GM21526 (cell line): ENCODE measurements around the gene JPH4.
"Not testable (repeated sequence)": the region's sequence is repeated elsewhere in the genome, so short reads cannot be mapped to it uniquely, and the experiment has no call there.

ENCODE experiments used
- ATAC-seq: cut with Tn5 transposase; IDR thresholded peaks from one replicate; pipeline ENCODE4 v1.9.1; 2021; ENCODE audit warnings: moderate library complexity; ENCODE audit not compliant: unreplicated experiment, low FRiP score

Gene JPH4

GRCh38 chr14:23609411-23610089 is 31.0 kb upstream of the JPH4 start:
- ATAC-seq = not testable (repeated sequence)

- no peak for ATAC-seq
These were observed 30.4 kb upstream of the JPH4 start for GRCh38 chr14:23609001-23609400.

DNA sequence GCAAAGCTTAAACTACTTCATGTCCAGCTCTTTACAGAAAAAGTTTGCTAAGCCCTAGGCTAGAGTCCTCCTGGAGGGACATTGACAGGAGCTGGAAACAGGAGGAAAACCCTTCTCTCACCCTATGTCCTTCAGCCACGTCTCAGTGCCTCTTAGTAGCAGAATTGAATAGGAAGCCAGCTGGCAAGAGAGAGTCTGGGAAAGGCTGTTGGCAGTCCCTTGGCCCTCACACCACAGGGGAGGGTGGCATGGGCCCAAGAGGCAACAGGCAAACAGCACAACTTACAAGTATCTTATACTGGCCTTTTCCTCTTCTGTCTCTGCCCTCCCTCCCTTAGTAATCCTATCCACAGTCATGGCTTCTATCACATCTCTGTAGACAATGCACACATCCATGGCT is 29.9 kb upstream of the JPH4 start:
- no peak for ATAC-seq

DNA sequence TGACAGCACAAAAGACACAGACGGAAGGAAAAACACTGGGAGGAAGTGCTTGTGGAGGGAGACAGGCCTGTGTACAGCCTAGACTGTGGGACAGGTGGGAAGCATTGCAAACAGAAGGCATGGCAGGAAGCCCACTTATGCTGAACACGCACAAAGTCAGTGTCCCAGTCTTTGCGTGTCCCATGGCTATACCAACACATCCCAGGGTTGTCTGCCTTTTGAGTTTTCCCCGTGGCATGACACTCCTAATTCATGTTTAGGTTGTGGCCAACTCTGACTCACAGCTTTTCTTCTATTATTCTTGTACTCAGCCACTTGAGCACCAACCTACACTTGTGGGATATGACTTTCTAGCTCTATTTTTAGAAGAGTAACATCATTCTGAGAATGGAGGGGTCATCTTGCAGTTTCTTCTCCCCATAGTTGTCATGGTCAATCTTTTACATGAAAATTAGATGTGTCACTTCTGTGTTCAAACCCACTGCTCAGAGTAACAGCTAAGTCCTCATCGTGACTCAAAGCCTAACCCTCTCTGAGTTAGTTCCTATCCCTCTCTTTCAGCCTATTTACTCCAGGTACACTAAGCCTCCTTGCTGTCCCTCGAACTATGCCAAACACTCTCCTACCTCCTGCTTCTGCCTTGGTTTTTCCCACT is 27.5 kb upstream of the JPH4 start:
- peak; percentile 69 for ATAC-seq

GRCh38 chr14:23604675-23605170 is 26.1 kb upstream of the JPH4 start:
- ATAC-seq = no peak

DNA sequence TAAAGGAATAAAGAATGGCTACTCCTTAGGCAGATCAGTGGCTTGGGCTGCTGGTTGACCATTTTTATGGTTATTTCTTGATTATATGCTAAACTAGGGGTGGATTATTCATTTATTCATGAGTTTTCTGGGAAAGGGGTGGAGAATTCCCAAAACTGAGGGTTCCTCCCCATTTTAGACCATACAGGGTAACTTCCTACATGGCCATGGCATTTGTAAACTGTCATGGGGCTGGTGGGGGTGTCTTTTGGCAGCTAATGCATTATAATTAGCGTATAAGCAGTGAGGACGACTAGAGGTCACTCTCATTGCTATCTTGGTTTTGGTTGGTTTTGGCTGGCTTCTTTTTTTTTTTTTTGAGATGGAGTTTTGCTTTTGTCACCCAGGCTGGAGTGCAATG is 25.6 kb upstream of the JPH4 start:
- ATAC-seq = no peak

DNA sequence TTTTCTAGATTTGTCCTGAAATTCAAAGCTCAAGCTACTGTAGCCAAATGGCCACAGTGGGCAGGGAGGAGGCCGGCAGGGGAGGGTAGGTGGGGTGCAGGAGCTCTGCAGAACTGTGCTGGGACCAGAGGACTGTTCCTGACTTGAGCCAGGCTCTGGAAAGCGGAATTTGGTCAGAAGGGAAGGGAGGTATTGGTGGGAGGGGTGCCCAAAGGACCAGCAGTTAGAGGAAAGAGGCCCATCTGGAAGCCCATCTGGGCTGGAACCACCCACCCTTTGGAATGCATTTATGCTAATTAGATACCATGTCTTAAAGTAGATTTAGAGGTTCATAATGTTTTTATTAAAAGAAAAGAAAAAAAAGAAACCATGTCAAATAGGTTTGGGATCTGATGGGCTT is 24.5 kb upstream of the JPH4 start:
- no peak for ATAC-seq

- no peak for ATAC-seq
These were observed 23.8 kb upstream of the JPH4 start for GRCh38 chr14:23602181-23603095.

- no peak for ATAC-seq
These were observed 23.2 kb upstream of the JPH4 start for GRCh38 chr14:23601845-23602180.

- ATAC-seq = no peak
These were observed 22.8 kb upstream of the JPH4 start for GRCh38 chr14:23601424-23601823.

GRCh38 chr14:23600806-23601205 is 22.2 kb upstream of the JPH4 start:
- ATAC-seq = no peak

- no peak for ATAC-seq
These were observed 21.7 kb upstream of the JPH4 start for GRCh38 chr14:23600322-23600707.

DNA sequence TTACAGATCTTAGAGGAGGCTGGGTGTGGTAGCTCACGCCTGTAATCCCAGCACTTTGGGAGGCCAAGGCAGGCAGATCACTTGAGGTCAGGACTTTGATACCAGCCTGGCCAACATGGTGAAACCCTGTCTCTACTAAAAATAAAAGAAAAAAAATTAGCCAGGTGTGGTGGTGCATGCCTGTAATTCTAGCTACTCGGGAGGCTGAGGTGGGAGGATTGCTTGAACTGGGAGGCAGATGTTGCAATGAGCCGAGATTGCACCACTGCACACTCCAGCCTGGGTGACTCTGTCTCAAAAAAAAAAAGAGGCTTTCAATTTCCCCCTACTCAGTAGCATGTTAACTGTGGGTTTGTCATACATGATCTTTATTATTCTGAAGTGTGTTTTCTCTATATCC is 15.6 kb upstream of the JPH4 start:
- ATAC-seq = not testable (repeated sequence)

GRCh38 chr14:23590198-23590597 is 11.6 kb upstream of the JPH4 start:
- no peak for ATAC-seq

GRCh38 chr14:23589606-23590005 is 11.0 kb upstream of the JPH4 start:
- no peak for ATAC-seq

DNA sequence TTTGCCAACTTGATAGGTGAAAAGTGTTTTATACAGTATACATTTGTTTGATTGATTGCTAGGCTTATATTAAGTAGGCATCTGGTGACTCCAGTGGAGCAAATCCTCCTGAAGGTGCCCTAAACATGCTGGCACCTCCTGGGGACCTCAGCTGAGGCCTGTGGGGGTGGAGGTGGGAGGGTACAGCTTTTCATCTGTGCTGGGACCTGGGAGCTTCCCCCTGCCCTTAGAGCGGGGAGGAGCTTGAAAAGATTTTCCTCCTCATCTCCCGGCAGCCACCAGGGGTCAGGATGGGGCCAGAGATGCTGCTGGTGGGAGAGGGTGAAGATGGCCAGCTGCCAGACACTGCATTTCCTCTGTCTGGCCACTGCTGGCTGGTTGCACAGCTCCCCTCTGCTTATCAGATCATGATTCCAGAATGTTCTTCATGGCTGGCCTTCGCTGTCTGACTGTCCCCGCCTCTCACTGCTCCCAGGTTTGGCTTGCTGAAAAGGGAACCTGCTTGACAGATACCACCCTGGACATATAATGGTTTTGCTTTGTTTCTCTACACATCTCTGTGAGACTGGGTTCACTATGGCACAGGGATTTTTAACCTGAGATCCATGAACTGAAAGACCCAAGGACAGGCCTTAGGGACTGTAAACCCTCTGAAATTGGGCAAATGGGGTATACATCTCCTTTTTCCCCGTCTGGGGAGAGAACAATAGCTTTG is 10.5 kb upstream of the JPH4 start:
- no peak for ATAC-seq

DNA sequence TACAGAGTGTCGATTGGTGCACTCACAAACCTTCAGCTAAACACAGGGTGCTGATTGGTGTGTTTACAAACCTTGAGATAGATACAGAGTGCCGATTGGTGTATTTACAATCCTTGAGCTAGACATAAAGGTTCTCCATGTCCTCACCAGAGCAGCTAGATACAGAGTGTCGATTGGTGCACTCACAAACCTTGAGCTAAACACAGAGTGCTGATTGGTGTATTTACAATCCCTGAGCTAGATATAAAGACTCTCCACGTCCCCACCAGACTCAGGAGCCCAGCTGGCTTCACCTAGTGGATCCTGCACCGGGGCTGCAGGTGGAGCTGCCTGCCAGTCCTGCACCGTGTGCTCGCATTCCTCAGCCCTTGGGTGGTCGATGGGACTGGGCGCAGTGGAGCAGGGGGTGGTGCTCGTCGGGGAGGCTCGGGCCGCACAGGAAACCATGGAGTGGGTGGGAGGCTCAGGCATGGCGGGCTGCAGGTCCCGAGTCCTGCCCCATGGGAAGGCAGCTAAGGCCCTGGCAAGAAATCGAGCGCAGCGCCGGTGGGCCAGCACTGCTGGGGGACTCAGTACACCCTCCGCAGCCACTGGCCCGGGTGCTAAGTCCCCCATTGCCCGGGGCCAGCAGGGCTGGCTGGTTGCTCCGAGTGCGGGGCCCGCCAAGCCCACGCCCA is 6.1 kb upstream of the JPH4 start:
- ATAC-seq = not testable (repeated sequence)

DNA sequence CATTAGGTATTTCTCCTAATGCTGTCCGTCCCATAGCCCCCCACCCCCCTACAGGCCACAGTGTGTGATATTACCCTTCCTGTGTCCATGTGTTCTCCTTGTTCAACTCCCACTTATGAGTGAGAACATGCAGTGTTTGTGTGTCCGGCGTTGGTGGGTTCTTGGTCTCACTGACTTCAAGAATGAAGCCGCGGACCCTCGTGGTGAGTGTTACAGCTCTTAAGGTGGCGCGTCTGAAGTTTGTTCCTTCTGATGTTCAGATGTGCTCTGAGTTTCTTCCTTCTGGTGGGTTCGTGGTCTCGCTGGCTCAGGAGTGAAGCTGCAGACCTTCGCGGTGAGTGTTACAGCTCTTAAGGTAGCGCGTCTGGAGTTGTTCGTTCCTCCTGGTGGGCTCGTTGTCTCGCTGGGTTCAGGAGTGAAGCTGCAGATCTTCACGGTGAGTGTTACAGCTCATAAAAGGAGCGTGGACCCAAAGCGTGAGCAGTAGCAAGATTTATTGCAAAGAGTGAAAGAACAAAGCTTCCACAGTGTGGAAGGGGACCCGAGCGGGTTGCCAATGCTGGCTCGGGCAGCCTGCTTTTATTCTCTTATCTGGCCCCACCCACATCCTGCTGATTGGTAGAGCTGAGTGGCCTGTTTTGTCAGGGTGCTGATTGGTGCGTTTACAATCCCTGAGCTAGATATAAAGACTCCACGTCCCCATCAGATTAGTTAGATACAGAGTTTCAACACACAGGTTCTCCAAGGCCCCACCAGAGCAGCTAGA is 5.4 kb upstream of the JPH4 start:
- not testable (repeated sequence) for ATAC-seq
